MM.1S (cell line): ENCODE measurements around the gene ZNF888.

ENCODE experiments used
- DNase-seq: peaks from one replicate; pipeline ENCODE4 v3.0.0-alpha.2; 2015
- H2AFZ ChIP-seq: fragments of 300-600 bp; sonication (generic); 2 replicates; pipeline ENCODE4 v1.6.0; 2016; ENCODE audit warnings: antibody characterized with exemption, low read length
- H3F3A ChIP-seq: fragments of 300-600 bp; sonication (generic); 2 replicates; pipeline ENCODE4 v1.6.1; 2016; ENCODE audit warnings: mild to moderate bottlenecking, antibody characterized with exemption, low read length, moderate library complexity, mixed read lengths; ENCODE audit not compliant: insufficient read depth
- H3K27ac ChIP-seq: fragments of 300-600 bp; sonication (generic); 2 replicates; pipeline ENCODE4 v1.5.1; 2016; ENCODE audit warnings: mild to moderate bottlenecking, low read length
- H3K27me3 ChIP-seq: fragments of 300-600 bp; sonication (generic); replicated peaks from 2 replicates; pipeline ENCODE4 v1.6.0; 2016; ENCODE audit warnings: low read length; ENCODE audit not compliant: insufficient read depth
- H3K36me3 ChIP-seq: fragments of 300-600 bp; sonication (generic); replicated peaks from 2 replicates; pipeline ENCODE4 v1.6.1; 2016; ENCODE audit warnings: mild to moderate bottlenecking, low read length, mixed read lengths; ENCODE audit not compliant: insufficient read depth
- H3K4me1 ChIP-seq: fragments of 300-600 bp; sonication (generic); 2 replicates; pipeline ENCODE4 v1.6.1; 2016; ENCODE audit warnings: low read length, mixed read lengths
- H3K4me2 ChIP-seq: fragments of 300-600 bp; sonication (generic); 2 replicates; pipeline ENCODE4 v1.6.0; 2016; ENCODE audit warnings: low read depth, low read length
- H3K4me3 ChIP-seq: fragments of 300-600 bp; sonication (generic); 2 replicates; pipeline ENCODE4 v1.5.1; 2016; ENCODE audit warnings: low read length, mixed read lengths
- H3K79me2 ChIP-seq: fragments of 300-600 bp; sonication (generic); 2 replicates; pipeline ENCODE4 v1.6.1; 2016; ENCODE audit warnings: mixed run types, low read length, mixed read lengths
- H3K9ac ChIP-seq: fragments of 300-600 bp; sonication (generic); 2 replicates; pipeline ENCODE4 v1.6.1; 2016; ENCODE audit warnings: low read length, mixed read lengths
- H3K9me2 ChIP-seq: fragments of 300-600 bp; sonication (generic); replicated peaks from 2 replicates; pipeline ENCODE4 v1.6.1; 2016; ENCODE audit warnings: mild to moderate bottlenecking, low read length, mixed read lengths; ENCODE audit not compliant: insufficient read depth
- H3K9me3 ChIP-seq: fragments of 300-600 bp; sonication (generic); replicated peaks from 2 replicates; pipeline ENCODE4 v1.6.1; 2016; ENCODE audit warnings: mild to moderate bottlenecking, low read length, mixed read lengths; ENCODE audit not compliant: insufficient read depth
- H4K20me1 ChIP-seq: fragments of 300-600 bp; sonication (generic); 2 replicates; pipeline ENCODE4 v1.6.1; 2016; ENCODE audit warnings: mild to moderate bottlenecking, low read length, moderate library complexity, mixed read lengths; ENCODE audit not compliant: insufficient read depth
- CTCF ChIP-seq: fragments of 300-600 bp; sonication (generic); IDR thresholded peaks from 2 replicates; pipeline ENCODE4 v1.5.1; 2016; ENCODE audit warnings: antibody characterized with exemption, low read length, mixed read lengths
- EZH2 ChIP-seq: fragments of 300-600 bp; sonication (generic); optimal IDR thresholded peaks from 2 replicates; pipeline ENCODE3; 2017; ENCODE audit warnings: low read depth, mild to moderate bottlenecking, antibody characterized with exemption, low read length, mixed read lengths
- EZH2phosphoT487 ChIP-seq: fragments of 300-600 bp; sonication (generic); IDR thresholded peaks from 2 replicates; pipeline ENCODE4 v1.6.1; 2018; ENCODE audit warnings: antibody characterized with exemption, low read length

The ZNF888 gene

GRCh38 chr19:52957591-52957990, 34.4 kb upstream of the ZNF888 start:
- H3K36me3 ChIP-seq: no peaks in the 10 kb centered on the region
- H2AFZ ChIP-seq: no peak overlapping the region
- H3F3A ChIP-seq: no peaks in the 10 kb centered on the region
- no peaks in the 10 kb centered on the region for H3K9me2 ChIP-seq
- no peaks in the 10 kb centered on the region for H3K9me3 ChIP-seq
- H3K4me3 ChIP-seq: no peak overlapping the region
- H4K20me1 ChIP-seq: no peaks in the 10 kb centered on the region
- TF ChIP-seq EZH2 (no peak), EZH2phosphoT487 (no peak), CTCF (no peak)
- no peak overlapping the region for H3K9ac ChIP-seq
- H3K27ac ChIP-seq: no peak overlapping the region
- no peaks in the 10 kb centered on the region for H3K27me3 ChIP-seq
- no peaks in the 10 kb centered on the region for H3K4me1 ChIP-seq
- DNase-seq: no peak
- no peak overlapping the region for H3K4me2 ChIP-seq
- no peaks in the 10 kb centered on the region for H3K79me2 ChIP-seq

GRCh38 chr19:52956917-52957316, 33.7 kb upstream of the ZNF888 start:
- Histone ChIP-seq H3K9me2 (no peaks in the 10 kb centered on the region), H2AFZ (no peak overlapping the region), H3K4me2 (no peak overlapping the region), H3F3A (no peaks in the 10 kb centered on the region), H3K9me3 (no peaks in the 10 kb centered on the region), H3K4me1 (no peaks in the 10 kb centered on the region), H3K36me3 (no peaks in the 10 kb centered on the region), H3K79me2 (no peaks in the 10 kb centered on the region), H3K27ac (no peak overlapping the region), H3K4me3 (no peak overlapping the region), H3K27me3 (no peaks in the 10 kb centered on the region), H3K9ac (no peak overlapping the region), H4K20me1 (no peaks in the 10 kb centered on the region)
- no peak for TF ChIP-seq CTCF
- TF ChIP-seq EZH2: no peak
- no peak for TF ChIP-seq EZH2phosphoT487
- DNase-seq: no peak

- Histone ChIP-seq H4K20me1 (no peaks in the 10 kb centered on the region), H2AFZ (no peak overlapping the region), H3K27ac (no peak overlapping the region), H3K9me2 (no peaks in the 10 kb centered on the region), H3K9me3 (no peaks in the 10 kb centered on the region), H3K36me3 (no peaks in the 10 kb centered on the region), H3K4me2 (no peak overlapping the region), H3K79me2 (no peaks in the 10 kb centered on the region), H3F3A (no peaks in the 10 kb centered on the region), H3K4me1 (no peaks in the 10 kb centered on the region), H3K9ac (no peak overlapping the region), H3K4me3 (no peak overlapping the region), H3K27me3 (no peaks in the 10 kb centered on the region)
- DNase-seq: no peak
- TF ChIP-seq CTCF (no peak), EZH2phosphoT487 (no peak), EZH2 (no peak)
These were observed 26.2 kb upstream of the ZNF888 start for GRCh38 chr19:52949422-52949821.
